ENCODE data around the gene SSTR5.

- TF ChIP-seq, protein P1, sequence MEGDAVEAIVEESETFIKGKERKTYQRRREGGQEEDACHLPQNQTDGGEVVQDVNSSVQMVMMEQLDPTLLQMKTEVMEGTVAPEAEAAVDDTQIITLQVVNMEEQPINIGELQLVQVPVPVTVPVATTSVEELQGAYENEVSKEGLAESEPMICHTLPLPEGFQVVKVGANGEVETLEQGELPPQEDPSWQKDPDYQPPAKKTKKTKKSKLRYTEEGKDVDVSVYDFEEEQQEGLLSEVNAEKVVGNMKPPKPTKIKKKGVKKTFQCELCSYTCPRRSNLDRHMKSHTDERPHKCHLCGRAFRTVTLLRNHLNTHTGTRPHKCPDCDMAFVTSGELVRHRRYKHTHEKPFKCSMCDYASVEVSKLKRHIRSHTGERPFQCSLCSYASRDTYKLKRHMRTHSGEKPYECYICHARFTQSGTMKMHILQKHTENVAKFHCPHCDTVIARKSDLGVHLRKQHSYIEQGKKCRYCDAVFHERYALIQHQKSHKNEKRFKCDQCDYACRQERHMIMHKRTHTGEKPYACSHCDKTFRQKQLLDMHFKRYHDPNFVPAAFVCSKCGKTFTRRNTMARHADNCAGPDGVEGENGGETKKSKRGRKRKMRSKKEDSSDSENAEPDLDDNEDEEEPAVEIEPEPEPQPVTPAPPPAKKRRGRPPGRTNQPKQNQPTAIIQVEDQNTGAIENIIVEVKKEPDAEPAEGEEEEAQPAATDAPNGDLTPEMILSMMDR (IDR thresholded peaks at IDR 0.05 in 2 of 3, conservative IDR thresholded peaks at IDR 0.05 in 1 of 3; ENCODE audit: control insufficient read depth in 2 of 3, extremely low read depth in 1 of 3, insufficient read depth in 1 of 3, low read depth in 3 of 3, low read length in 3 of 3) = peak; percentile 39 to 63 (median 56); a peak in 5 of 6 replicates
- TF ChIP-seq, protein P2, sequence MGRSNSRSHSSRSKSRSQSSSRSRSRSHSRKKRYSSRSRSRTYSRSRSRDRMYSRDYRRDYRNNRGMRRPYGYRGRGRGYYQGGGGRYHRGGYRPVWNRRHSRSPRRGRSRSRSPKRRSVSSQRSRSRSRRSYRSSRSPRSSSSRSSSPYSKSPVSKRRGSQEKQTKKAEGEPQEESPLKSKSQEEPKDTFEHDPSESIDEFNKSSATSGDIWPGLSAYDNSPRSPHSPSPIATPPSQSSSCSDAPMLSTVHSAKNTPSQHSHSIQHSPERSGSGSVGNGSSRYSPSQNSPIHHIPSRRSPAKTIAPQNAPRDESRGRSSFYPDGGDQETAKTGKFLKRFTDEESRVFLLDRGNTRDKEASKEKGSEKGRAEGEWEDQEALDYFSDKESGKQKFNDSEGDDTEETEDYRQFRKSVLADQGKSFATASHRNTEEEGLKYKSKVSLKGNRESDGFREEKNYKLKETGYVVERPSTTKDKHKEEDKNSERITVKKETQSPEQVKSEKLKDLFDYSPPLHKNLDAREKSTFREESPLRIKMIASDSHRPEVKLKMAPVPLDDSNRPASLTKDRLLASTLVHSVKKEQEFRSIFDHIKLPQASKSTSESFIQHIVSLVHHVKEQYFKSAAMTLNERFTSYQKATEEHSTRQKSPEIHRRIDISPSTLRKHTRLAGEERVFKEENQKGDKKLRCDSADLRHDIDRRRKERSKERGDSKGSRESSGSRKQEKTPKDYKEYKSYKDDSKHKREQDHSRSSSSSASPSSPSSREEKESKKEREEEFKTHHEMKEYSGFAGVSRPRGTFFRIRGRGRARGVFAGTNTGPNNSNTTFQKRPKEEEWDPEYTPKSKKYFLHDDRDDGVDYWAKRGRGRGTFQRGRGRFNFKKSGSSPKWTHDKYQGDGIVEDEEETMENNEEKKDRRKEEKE (IDR thresholded peaks at IDR 0.05) = no peak
- TF ChIP-seq E4F1 (IDR thresholded peaks at IDR 0.05; ENCODE audit: borderline replicate concordance, partially characterized antibody) (no peak), RAD21 (IDR thresholded peaks at IDR 0.05; ENCODE audit: insufficient read depth, low read depth, low read length) (peak; percentile 54), RB1 (IDR thresholded peaks at IDR 0.05; ENCODE audit: borderline replicate concordance) (no peak), NFYA (IDR thresholded peaks at IDR 0.05; ENCODE audit: borderline replicate concordance, low read depth, low read length) (no peak), BACH1 (IDR thresholded peaks at IDR 0.05; ENCODE audit: borderline replicate concordance) (no peak), POLR2A (IDR thresholded peaks at IDR 0.05; ENCODE audit: low read depth, low read length) (no peak), MTA3 (IDR thresholded peaks at IDR 0.05; ENCODE audit: borderline replicate concordance, low read length) (no peak)
Observed at GRCh38 chr16:1054660-1055556, 17.6 kb upstream of the SSTR5 start.

All from GM12878 (cell line).